ENCODE results near the gene LOXL3. TPM values are rescaled to one million over a fixed set of nuclear protein-coding genes. Genes with fewer than 3 reads are reported as not detected.
A peak's percentile ranks its signal among the peaks of the same experiment; 100 is the strongest.

LOXL3 gene
- total RNA-seq, 4 donors from 2014 or later, result 5.0 to 16.2 (median 13.5) TPM

GRCh38 chr2:74529357-74530238 is 24.1 kb downstream of the LOXL3 start, which contains the start of the genes AUP1 and HTRA2:
TSS of gene AUP1 (minus strand) at chr2:74529706. CDS start at chr2:74529629, 77 bp downstream.
TSS of gene HTRA2 (plus strand) at chr2:74529933. CDS start at chr2:74530007, 74 bp downstream.
- H3K4me1 ChIP-seq, result peaks cover 0 to 34% (median 19%) of the 10 kb centered on the region in 4 donors
- no peaks in the 10 kb centered on the region for H3K27me3 ChIP-seq
- WGBS, 2 donors, result 0 to 2% methylated on average over 44 to 68 of the region's 87 CpGs
- H3K9me3 ChIP-seq, result no peaks in the 10 kb centered on the region
- peak within 1 kb of the TSS; percentile 63 to 96 (median 77) for H3K4me3 ChIP-seq
- peak within 1 kb of the TSS; percentile 72 to 90 (median 84) for H3K27ac ChIP-seq
- TF ChIP-seq CTCF (IDR thresholded peaks at IDR 0.05) (peak in 2 of 5 experiments; percentile 40 to 61), EP300 (IDR thresholded peaks at IDR 0.05) (peak; percentile 88 to 96), POLR2A (IDR thresholded peaks at IDR 0.05) (peak; percentile 22 to 79)
- DNase-seq (ENCODE audit: low spot score in 2 of 2), result peak; percentile 94 to 95
- peaks cover 0 to 72% (median 12%) of the 10 kb centered on the region in 3 donors for H3K36me3 ChIP-seq

- H3K9me3 ChIP-seq, result no peaks in the 10 kb centered on the region
- H3K4me1 ChIP-seq, result peaks cover 0 to 34% (median 19%) of the 10 kb centered on the region in 4 donors
- no peaks in the 10 kb centered on the region for H3K27me3 ChIP-seq
- DNase-seq (ENCODE audit: low spot score in 2 of 2), result no peak
- H3K27ac ChIP-seq, result peak overlapping the region; percentile 72 to 90 (median 82)
- H3K4me3 ChIP-seq, result peak overlapping the region; percentile 63 to 82 (median 68)
- peaks cover 0 to 65% (median 12%) of the 10 kb centered on the region in 3 donors for H3K36me3 ChIP-seq
- 15 to 16% methylated on average over 28 to 29 of the region's 29 CpGs for WGBS, 2 donors
- TF ChIP-seq CTCF (IDR thresholded peaks at IDR 0.05), result no peak
- no peak for TF ChIP-seq EP300 (IDR thresholded peaks at IDR 0.05)
- TF ChIP-seq POLR2A (IDR thresholded peaks at IDR 0.05), result no peak
Measured at GRCh38 chr2:74528600-74529356, 25.0 kb downstream of the LOXL3 start.

- Histone ChIP-seq H3K27me3 (no peaks in the 10 kb centered on the region), H3K4me1 (peaks cover 0 to 34% (median 19%) of the 10 kb centered on the region in 4 donors), H3K9me3 (no peaks in the 10 kb centered on the region), H3K36me3 (peaks cover 0 to 55% (median 12%) of the 10 kb centered on the region in 3 donors), H3K27ac (no peak overlapping the region), H3K4me3 (no peak overlapping the region)
- no peak for TF ChIP-seq EP300 (IDR thresholded peaks at IDR 0.05)
- no peak for TF ChIP-seq CTCF (IDR thresholded peaks at IDR 0.05)
- TF ChIP-seq POLR2A (IDR thresholded peaks at IDR 0.05), result no peak
- 90 to 94% methylated on average over 9 of the region's 9 CpGs for WGBS, 2 donors
- DNase-seq (ENCODE audit: low spot score in 2 of 2), result no peak
Measured at GRCh38 chr2:74527741-74528140, 26.0 kb downstream of the LOXL3 start.

- Histone ChIP-seq H3K4me3 (no peak overlapping the region), H3K27me3 (no peaks in the 10 kb centered on the region), H3K4me1 (peaks cover 0 to 30% (median 19%) of the 10 kb centered on the region in 4 donors), H3K9me3 (no peaks in the 10 kb centered on the region), H3K36me3 (peaks cover 0 to 46% (median 12%) of the 10 kb centered on the region in 3 donors), H3K27ac (no peak overlapping the region)
- TF ChIP-seq CTCF (IDR thresholded peaks at IDR 0.05), result no peak
- no peak for TF ChIP-seq EP300 (IDR thresholded peaks at IDR 0.05)
- TF ChIP-seq POLR2A (IDR thresholded peaks at IDR 0.05), result no peak
- 95 to 98% methylated on average over 11 of the region's 11 CpGs for WGBS, 2 donors
- no peak for DNase-seq (ENCODE audit: low spot score in 2 of 2)
Measured at GRCh38 chr2:74526649-74527230, 27.0 kb downstream of the LOXL3 start.

Measured in tibial nerve (tissue), 4 donors.